Measurements from ENCODE around the gene ACP2.
A peak's percentile ranks its signal among the peaks of the same experiment; 100 is the strongest.

DNA sequence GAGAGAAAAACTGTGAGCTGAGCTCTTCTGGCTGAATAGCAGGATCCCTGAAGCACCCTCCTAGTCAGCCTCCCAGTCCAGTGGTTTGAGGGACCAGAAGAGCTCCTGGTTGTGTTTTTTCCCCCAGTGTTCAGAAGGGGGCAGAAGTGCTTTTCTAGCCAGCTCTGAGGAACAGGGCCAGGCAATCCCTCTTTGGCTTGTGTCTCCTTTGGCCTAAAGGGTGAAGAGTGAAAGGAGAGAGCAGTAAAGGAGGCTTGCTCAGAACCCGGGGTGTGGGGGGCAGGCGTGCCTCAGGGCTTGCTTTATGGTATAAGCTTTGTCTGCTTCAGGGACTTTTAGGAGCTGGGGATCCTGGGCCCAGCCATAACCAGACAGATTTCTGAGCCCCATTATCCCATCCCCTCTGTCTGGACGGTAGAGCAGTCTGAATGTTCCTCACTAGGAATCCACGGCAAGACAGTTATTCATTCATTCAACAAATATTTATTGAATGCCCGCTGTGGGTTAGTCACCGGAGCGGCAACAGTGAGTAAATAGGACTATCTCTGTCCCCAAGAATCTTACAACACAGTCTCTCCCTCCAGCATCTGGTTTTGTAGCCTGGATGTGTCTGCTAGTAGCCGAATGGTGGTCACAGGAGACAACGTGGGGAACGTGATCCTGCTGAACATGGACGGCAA is 14.5 kb downstream of the ACP2 start:
- TF ChIP-seq, protein P1, sequence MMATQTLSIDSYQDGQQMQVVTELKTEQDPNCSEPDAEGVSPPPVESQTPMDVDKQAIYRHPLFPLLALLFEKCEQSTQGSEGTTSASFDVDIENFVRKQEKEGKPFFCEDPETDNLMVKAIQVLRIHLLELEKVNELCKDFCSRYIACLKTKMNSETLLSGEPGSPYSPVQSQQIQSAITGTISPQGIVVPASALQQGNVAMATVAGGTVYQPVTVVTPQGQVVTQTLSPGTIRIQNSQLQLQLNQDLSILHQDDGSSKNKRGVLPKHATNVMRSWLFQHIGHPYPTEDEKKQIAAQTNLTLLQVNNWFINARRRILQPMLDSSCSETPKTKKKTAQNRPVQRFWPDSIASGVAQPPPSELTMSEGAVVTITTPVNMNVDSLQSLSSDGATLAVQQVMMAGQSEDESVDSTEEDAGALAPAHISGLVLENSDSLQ (IDR thresholded peaks at IDR 0.05) = no peak
- TF ChIP-seq, protein P2, sequence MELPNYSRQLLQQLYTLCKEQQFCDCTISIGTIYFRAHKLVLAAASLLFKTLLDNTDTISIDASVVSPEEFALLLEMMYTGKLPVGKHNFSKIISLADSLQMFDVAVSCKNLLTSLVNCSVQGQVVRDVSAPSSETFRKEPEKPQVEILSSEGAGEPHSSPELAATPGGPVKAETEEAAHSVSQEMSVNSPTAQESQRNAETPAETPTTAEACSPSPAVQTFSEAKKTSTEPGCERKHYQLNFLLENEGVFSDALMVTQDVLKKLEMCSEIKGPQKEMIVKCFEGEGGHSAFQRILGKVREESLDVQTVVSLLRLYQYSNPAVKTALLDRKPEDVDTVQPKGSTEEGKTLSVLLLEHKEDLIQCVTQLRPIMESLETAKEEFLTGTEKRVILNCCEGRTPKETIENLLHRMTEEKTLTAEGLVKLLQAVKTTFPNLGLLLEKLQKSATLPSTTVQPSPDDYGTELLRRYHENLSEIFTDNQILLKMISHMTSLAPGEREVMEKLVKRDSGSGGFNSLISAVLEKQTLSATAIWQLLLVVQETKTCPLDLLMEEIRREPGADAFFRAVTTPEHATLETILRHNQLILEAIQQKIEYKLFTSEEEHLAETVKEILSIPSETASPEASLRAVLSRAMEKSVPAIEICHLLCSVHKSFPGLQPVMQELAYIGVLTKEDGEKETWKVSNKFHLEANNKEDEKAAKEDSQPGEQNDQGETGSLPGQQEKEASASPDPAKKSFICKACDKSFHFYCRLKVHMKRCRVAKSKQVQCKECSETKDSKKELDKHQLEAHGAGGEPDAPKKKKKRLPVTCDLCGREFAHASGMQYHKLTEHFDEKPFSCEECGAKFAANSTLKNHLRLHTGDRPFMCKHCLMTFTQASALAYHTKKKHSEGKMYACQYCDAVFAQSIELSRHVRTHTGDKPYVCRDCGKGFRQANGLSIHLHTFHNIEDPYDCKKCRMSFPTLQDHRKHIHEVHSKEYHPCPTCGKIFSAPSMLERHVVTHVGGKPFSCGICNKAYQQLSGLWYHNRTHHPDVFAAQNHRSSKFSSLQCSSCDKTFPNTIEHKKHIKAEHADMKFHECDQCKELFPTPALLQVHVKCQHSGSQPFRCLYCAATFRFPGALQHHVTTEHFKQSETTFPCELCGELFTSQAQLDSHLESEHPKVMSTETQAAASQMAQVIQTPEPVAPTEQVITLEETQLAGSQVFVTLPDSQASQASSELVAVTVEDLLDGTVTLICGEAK (IDR thresholded peaks at IDR 0.05; ENCODE audit: borderline replicate concordance) = no peak
- no peak for TF ChIP-seq RELA (IDR thresholded peaks at IDR 0.05; ENCODE audit: borderline replicate concordance, partially characterized antibody)
- no peak for TF ChIP-seq CREM (IDR thresholded peaks at IDR 0.05; ENCODE audit: low read depth)
- TF ChIP-seq POLR2A (IDR thresholded peaks at IDR 0.05; ENCODE audit: low read depth, low read length) = 0 out of 2 replicates have a peak, but pooled peaks have one; percentile 2
- TF ChIP-seq EZH2 (IDR thresholded peaks at IDR 0.05; ENCODE audit: borderline replicate concordance, control insufficient read depth, low read depth, low read length) = no peak
- TF ChIP-seq, protein P3, sequence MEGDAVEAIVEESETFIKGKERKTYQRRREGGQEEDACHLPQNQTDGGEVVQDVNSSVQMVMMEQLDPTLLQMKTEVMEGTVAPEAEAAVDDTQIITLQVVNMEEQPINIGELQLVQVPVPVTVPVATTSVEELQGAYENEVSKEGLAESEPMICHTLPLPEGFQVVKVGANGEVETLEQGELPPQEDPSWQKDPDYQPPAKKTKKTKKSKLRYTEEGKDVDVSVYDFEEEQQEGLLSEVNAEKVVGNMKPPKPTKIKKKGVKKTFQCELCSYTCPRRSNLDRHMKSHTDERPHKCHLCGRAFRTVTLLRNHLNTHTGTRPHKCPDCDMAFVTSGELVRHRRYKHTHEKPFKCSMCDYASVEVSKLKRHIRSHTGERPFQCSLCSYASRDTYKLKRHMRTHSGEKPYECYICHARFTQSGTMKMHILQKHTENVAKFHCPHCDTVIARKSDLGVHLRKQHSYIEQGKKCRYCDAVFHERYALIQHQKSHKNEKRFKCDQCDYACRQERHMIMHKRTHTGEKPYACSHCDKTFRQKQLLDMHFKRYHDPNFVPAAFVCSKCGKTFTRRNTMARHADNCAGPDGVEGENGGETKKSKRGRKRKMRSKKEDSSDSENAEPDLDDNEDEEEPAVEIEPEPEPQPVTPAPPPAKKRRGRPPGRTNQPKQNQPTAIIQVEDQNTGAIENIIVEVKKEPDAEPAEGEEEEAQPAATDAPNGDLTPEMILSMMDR (IDR thresholded peaks at IDR 0.05 in 2 of 3, conservative IDR thresholded peaks at IDR 0.05 in 1 of 3; ENCODE audit: control insufficient read depth in 2 of 3, extremely low read depth in 1 of 3, insufficient read depth in 1 of 3, low read depth in 3 of 3, low read length in 3 of 3) = peak in 2 of 3 experiments; percentile 4 to 9; a peak in 1 of 6 replicates
- TF ChIP-seq, protein P4, sequence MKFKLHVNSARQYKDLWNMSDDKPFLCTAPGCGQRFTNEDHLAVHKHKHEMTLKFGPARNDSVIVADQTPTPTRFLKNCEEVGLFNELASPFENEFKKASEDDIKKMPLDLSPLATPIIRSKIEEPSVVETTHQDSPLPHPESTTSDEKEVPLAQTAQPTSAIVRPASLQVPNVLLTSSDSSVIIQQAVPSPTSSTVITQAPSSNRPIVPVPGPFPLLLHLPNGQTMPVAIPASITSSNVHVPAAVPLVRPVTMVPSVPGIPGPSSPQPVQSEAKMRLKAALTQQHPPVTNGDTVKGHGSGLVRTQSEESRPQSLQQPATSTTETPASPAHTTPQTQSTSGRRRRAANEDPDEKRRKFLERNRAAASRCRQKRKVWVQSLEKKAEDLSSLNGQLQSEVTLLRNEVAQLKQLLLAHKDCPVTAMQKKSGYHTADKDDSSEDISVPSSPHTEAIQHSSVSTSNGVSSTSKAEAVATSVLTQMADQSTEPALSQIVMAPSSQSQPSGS (IDR thresholded peaks at IDR 0.05; ENCODE audit: low read length) = no peak
- TF ChIP-seq TCF7 (IDR thresholded peaks at IDR 0.05; ENCODE audit: borderline replicate concordance) = no peak
- TF ChIP-seq EP300 (IDR thresholded peaks at IDR 0.05; ENCODE audit: borderline replicate concordance in 1 of 2, control insufficient read depth in 1 of 2, low read depth in 2 of 2, low read length in 2 of 2) = no peak
- no peak for TF ChIP-seq GABPA (IDR thresholded peaks at IDR 0.05; ENCODE audit: low read depth)
- no peak for TF ChIP-seq NR2C2 (IDR thresholded peaks at IDR 0.05; ENCODE audit: borderline replicate concordance, control insufficient read depth, insufficient read length, low read depth)
- TF ChIP-seq BRCA1 (IDR thresholded peaks at IDR 0.05; ENCODE audit: low read depth, low read length) = no peak
- TF ChIP-seq KLF5 (IDR thresholded peaks at IDR 0.05; ENCODE audit: partially characterized antibody) = no peak

Data from GM12878 (cell line).